Smooth muscle cell (in vitro differentiated cells): Measurements from ENCODE around the gene TBC1D16. TPM values are rescaled to one million over a fixed set of nuclear protein-coding genes. Genes with fewer than 3 reads are reported as not detected.

Experiments used
- DNase-seq: peaks from one replicate; lab custom pipeline; 2025; ENCODE audit not compliant: unreplicated experiment; lab: John Stamatoyannopoulos, UW
- H2AFZ ChIP-seq: fragments of 200-600 bp; sonication (generic); 2 replicates; pipeline ENCODE4 v1.6.0; 2016; ENCODE audit warnings: antibody characterized with exemption, low read depth, mild to moderate bottlenecking
- H3F3A ChIP-seq: fragments of 200-600 bp; sonication (generic); 2 replicates; pipeline ENCODE4 v1.6.0; 2017; ENCODE audit warnings: antibody characterized with exemption, low read depth
- H3K27ac ChIP-seq: fragments of 200-600 bp; sonication (generic); 2 replicates; pipeline ENCODE4 v1.5.1; 2016; ENCODE audit warnings: low read depth, mild to moderate bottlenecking
- H3K27me3 ChIP-seq: fragments of 200-600 bp; sonication (generic); 2 replicates; pipeline ENCODE4 v1.6.1; 2016; ENCODE audit warnings: low read depth, mild to moderate bottlenecking
- H3K36me3 ChIP-seq: fragments of 200-600 bp; sonication (generic); 2 replicates; pipeline ENCODE4 v1.5.1; 2016; ENCODE audit warnings: low read depth
- H3K4me1 ChIP-seq: fragments of 200-600 bp; sonication (generic); 2 replicates; pipeline ENCODE4 v1.5.1; 2016; ENCODE audit warnings: low read depth
- H3K4me2 ChIP-seq: fragments of 200-600 bp; sonication (generic); 2 replicates; pipeline ENCODE4 v1.6.0; 2016; ENCODE audit warnings: mild to moderate bottlenecking
- H3K4me3 ChIP-seq: fragments of 200-600 bp; sonication (generic); 2 replicates; pipeline ENCODE4 v1.5.1; 2016; ENCODE audit warnings: mild to moderate bottlenecking
- H3K79me2 ChIP-seq: fragments of 200-600 bp; sonication (generic); 2 replicates; pipeline ENCODE4 v1.6.0; 2016; ENCODE audit warnings: low read depth, mild to moderate bottlenecking
- H3K9ac ChIP-seq: fragments of 200-600 bp; sonication (generic); 2 replicates; pipeline ENCODE4 v1.6.0; 2016; ENCODE audit warnings: low read depth
- H3K9me3 ChIP-seq: fragments of 200-600 bp; sonication (generic); replicated peaks from 2 replicates; pipeline ENCODE4 v1.5.1; 2016; ENCODE audit warnings: low read depth
- H4K20me1 ChIP-seq: fragments of 200-600 bp; sonication (generic); 2 replicates; pipeline ENCODE4 v1.6.0; 2016; ENCODE audit warnings: low read depth
- WGBS: methylation state at CpG from one replicate; pipeline ENCODE4 v1.1.7; 2016; ENCODE audit warnings: low lambda C conversion rate; 5-methylcytosine and 5-hydroxymethylcytosine counted together
- polyA plus RNA-seq: library from polyadenylated mRNA; unstranded; fragments of >200 nt; fragmentation: Nextera tagmentation; extraction: Ambion mirVana; gene quantifications from 2 replicates; pipeline ENCODE4 v1.2.1, GENCODE V29; 2016
- total RNA-seq: library from RNA; depleted of rRNA; stranded (reverse); fragments of >200 nt; gene quantifications from 2 replicates; pipeline ENCODE4 v1.2.3, GENCODE V29; 2014
- TF ChIP-seq, protein P1 (sequence below): fragments of 200-600 bp; sonication (generic); IDR thresholded peaks from 2 replicates; pipeline ENCODE4 v1.5.1; 2017; ENCODE audit warnings: borderline replicate concordance, mild to moderate bottlenecking, antibody characterized with exemption; ENCODE audit not compliant: insufficient read depth, poor library complexity, severe bottlenecking

TBC1D16 gene
- total and polyA plus RNA-seq, 2 experiments from 2014 or later, result 17.4 to 24.6 TPM

DNA sequence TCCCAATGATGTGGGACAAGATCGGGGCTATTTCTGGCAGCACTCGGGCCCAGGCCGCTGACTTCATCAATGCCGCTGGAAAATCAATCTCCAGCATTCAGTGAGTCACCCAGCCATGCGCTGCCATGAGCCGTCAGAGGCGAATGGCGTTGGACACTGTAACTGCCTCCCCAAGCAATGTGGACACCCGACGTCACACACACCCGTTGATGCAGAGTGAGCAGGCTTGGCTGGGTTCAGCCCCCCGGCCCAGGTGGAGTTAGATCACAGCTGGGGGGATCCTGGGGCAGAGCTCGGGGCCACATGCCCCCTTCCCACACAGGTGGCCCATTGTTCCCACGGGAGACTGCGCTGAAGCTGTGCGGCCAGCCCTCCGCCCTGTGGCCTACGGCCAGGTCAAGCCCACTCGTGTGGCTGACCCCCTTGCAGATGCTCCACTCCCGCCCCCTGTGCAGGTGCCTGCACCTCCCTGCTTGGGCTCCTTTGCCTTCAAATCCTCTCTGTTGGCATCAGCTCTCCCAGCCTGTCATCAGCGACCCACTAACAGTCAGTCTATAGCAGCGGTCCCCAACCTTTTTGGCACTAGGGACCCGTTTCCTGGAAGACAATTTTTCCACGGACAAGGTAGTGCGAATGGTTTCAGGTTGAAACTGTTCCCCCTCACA is 89.9 kb downstream of the TBC1D16 start:
- 90% methylated on average over 25 of the region's 25 CpGs for WGBS
- DNase-seq, result no peak

DNA sequence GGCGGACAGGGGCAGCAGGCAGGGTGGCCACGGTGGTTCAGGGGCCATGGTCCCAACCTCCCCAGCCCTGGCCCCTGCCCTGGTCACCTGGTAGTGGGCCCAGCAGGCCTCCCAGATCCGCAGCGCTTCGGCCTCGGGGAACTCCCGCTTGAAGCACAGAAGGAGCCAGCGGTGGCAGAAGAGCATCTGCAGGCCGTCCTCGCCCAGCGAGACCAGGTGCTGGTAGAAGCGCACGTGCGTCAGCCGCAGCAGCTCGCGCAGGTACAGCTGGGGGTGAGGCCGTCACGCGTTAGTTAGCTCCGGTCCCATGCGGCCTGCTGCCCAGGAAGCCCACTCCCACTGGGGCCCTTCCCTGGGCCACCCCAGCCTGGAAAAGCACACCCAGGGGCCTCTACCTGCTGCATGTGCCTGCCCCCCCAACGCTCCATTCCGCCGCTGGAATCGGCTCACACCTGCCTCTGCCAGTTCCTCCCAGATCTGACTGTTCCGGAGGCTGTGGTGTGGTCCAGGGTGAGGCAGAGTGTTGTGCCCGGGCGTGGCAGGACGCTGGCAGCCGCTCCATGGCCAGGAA is 90.8 kb downstream of the TBC1D16 start:
- no peak overlapping the region for H3K27ac ChIP-seq
- TF ChIP-seq, protein P1, sequence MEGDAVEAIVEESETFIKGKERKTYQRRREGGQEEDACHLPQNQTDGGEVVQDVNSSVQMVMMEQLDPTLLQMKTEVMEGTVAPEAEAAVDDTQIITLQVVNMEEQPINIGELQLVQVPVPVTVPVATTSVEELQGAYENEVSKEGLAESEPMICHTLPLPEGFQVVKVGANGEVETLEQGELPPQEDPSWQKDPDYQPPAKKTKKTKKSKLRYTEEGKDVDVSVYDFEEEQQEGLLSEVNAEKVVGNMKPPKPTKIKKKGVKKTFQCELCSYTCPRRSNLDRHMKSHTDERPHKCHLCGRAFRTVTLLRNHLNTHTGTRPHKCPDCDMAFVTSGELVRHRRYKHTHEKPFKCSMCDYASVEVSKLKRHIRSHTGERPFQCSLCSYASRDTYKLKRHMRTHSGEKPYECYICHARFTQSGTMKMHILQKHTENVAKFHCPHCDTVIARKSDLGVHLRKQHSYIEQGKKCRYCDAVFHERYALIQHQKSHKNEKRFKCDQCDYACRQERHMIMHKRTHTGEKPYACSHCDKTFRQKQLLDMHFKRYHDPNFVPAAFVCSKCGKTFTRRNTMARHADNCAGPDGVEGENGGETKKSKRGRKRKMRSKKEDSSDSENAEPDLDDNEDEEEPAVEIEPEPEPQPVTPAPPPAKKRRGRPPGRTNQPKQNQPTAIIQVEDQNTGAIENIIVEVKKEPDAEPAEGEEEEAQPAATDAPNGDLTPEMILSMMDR, result no peak
- DNase-seq, result no peak
- H3K27me3 ChIP-seq, result no peaks in the 10 kb centered on the region
- H3K36me3 ChIP-seq, result no peaks in the 10 kb centered on the region
- no peaks in the 10 kb centered on the region for H3F3A ChIP-seq
- H3K9me3 ChIP-seq, result no peaks in the 10 kb centered on the region
- no peaks in the 10 kb centered on the region for H4K20me1 ChIP-seq
- no peaks in the 10 kb centered on the region for H3K79me2 ChIP-seq
- peaks cover 9% of the 10 kb centered on the region for H3K4me1 ChIP-seq
- no peak overlapping the region for H2AFZ ChIP-seq
- no peak overlapping the region for H3K4me2 ChIP-seq
- H3K9ac ChIP-seq, result no peak overlapping the region
- 94% methylated on average over 25 of the region's 31 CpGs for WGBS
- H3K4me3 ChIP-seq, result no peak overlapping the region

More for the DNA sequence above, 89.9 kb downstream of the TBC1D16 start:
- Histone ChIP-seq H3K27ac (no peak overlapping the region), H4K20me1 (peaks cover 7% of the 10 kb centered on the region), H3F3A (no peaks in the 10 kb centered on the region), H3K4me3 (no peak overlapping the region), H3K9me3 (no peaks in the 10 kb centered on the region), H3K27me3 (no peaks in the 10 kb centered on the region), H3K9ac (no peak overlapping the region), H3K4me2 (no peak overlapping the region), H3K4me1 (peaks cover 16% of the 10 kb centered on the region), H3K79me2 (no peaks in the 10 kb centered on the region), H3K36me3 (no peaks in the 10 kb centered on the region), H2AFZ (no peak overlapping the region)
- TF ChIP-seq, protein P1, result no peak

DNA sequence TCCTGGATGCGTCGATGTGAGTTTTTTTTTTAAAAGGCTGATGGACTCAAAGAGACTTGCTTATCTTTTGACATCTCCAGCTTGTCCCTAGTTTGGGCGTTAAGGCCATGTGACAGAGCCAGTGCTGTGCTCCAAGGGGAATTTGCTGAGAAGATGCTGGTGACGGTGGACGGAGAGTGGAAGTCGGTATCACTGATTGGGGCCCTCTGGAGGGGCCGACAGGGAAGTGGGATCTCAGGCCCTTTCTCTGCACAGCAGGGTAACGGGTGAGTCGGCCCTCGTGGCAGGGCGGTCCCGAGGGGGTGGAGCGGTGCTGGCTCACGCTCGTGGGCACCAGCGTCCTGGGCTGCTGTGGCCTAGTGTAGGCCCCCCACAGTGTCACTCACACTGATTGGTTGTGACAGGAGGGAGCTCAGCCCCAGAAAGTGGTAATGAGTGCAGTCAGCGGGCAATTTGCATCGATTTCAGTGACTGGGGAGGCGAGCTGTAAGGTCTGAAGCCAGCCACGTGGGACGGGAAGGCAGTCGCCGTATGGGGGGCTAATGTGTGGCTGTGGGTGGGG is 91.3 kb downstream of the TBC1D16 start:
- no peaks in the 10 kb centered on the region for H3K79me2 ChIP-seq
- no peaks in the 10 kb centered on the region for H3F3A ChIP-seq
- H3K4me1 ChIP-seq, result peaks cover 4% of the 10 kb centered on the region
- H3K36me3 ChIP-seq, result no peaks in the 10 kb centered on the region
- no peak for DNase-seq
- H3K4me3 ChIP-seq, result no peak overlapping the region
- H3K9me3 ChIP-seq, result no peaks in the 10 kb centered on the region
- 95% methylated on average over 19 of the region's 23 CpGs for WGBS
- H3K9ac ChIP-seq, result no peak overlapping the region
- H3K27me3 ChIP-seq, result no peaks in the 10 kb centered on the region
- no peak overlapping the region for H3K4me2 ChIP-seq
- no peaks in the 10 kb centered on the region for H4K20me1 ChIP-seq
- H2AFZ ChIP-seq, result no peak overlapping the region
- TF ChIP-seq, protein P1, result no peak
- H3K27ac ChIP-seq, result no peak overlapping the region
